GM18502 (cell line): ENCODE data around the gene SKIC8.
A peak's percentile ranks its signal among the peaks of the same experiment; 100 is the strongest.

Experiments
- ATAC-seq: cut with Tn5 transposase; IDR thresholded peaks from one replicate; pipeline ENCODE4 v1.9.1; 2021; ENCODE audit warnings: mild to moderate bottlenecking; ENCODE audit not compliant: unreplicated experiment, poor library complexity

SKIC8 gene

DNA sequence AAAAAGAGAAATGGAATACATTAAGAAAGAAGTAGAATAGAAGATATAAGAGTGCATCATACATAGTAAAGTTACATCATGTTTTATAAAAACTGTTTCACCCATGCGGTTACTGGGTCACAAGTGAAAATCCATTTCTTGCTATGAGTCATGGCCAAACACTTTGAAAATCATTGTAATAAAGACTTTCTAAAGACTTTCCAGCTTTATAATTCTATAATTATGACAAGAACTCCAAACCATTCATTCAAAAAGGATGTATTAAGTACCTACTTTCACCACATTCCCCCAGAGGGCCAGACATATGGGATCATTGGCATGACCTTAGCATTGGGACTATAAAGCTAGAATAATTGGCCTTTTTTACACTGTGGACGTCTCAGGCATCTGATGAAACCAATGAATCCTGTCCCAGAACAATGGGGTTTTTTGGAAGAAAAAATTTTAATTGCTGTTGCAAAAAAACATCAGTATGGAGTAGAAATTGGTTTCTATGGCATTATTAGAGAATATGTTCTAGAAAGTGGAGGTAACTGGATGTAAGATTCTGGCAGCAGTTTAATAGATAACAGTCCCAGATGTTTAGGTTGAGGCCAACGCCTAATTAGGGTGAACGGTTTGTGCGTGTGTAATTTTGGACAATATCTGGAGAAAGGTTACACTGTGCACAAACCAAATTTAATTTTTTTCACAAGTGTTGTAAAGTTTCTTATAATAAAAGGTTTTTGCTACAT, 3.3 kb upstream of the SKIC8 start:
- ATAC-seq = no peak

GRCh38 chr15:78301828-78302227, 2.4 kb upstream of the SKIC8 start:
- ATAC-seq = no peak

DNA sequence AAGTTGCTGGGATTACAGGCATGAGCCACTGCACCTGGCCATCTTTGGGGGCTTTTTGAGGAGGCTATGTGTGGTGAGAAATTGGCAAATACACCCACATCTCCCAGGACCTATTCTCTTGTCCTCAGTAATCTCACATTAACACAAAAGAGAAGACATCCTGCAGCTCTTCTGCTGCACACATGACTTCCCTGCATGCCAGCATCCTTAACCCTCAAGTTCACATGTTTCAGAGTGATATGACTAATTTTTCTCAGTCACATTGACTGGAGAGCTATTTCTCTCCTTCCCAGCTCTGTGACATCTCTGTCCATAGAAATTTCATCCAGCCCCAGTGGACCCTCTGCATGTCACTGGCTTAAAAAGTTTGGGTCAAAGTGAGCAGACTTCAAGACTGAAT, 1.9 kb upstream of the SKIC8 start:
- ATAC-seq = no peak

- no peak for ATAC-seq
Measured at GRCh38 chr15:78292219-78292618, 7.2 kb downstream of the SKIC8 start.

DNA sequence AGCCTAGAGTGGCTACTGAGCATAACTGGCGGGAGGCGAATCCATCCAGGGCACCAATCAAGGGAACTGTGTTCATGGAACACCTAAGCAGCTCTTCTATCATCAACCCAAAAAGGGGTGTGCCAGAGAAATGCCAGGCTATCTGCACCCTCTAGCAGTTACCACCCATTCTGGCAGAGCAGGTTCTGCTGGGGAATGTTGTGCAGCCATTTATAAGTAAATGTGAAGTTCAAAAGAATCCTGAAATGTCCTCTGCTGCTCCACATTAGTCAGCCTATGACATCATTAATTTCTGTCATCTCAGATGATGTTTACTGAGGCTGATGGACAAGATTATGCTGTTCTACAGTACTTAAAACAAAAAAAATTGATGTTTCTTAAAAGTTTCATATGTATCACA, 7.7 kb downstream of the SKIC8 start:
- no peak for ATAC-seq

DNA sequence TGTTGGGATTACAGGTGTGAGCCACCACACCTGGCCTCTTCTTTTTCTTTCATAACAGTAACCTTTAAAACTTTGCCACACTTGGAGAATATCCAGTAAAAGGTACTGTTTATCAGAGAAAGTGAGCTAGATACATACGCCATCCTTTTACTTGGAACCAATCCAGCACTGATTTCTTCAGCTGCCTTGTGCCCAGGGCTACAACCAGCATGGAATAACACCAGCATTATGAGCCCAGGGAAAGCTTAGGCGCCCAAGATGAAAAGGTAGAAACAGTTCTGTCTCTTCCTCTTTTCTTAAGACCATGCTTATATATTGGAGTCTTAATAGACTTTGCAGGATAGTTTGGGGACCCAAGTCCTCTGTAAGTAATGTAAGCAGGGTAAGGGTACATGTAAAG, 8.4 kb downstream of the SKIC8 start:
- ATAC-seq = no peak

DNA sequence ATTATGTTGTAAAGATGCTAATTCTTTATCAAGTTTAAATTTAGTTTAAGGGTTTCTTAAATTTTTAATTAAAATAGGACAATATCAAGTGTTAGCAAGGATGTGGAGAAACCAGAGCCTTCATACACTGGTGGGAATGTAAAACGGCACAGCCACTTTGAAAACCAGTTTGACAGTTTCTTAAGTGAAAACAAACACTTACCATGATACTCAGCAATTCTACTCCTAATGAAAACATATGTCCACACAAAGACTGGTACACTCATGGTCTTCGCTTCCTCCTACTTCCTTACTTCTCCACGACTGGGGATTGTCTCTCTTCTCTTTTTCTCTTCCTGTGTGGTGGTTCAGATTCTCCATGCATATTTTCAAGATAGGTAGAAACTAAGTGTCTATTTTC, 9.2 kb downstream of the SKIC8 start:
- ATAC-seq = no peak

DNA sequence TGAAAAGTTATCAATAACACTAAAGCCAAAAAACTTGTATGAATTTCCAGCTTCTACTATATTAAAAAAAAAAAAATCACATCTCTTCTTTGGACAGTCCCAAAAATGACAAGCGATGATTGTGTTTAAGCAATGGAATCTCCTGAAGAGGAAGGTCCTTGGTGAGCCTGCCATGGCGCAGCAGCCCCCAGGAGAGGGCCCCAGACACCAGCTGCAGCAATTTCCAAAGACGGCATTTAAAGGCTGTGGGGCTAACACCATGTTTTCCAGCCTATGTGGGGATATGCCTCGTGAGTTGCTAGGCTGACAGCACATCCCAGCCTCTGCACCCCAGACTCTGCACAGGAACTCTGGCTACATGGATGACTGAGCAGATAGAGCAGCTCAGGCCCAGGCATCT, 14.7 kb downstream of the SKIC8 start:
- ATAC-seq = no peak

GRCh38 chr15:78282324-78282723, 17.1 kb downstream of the SKIC8 start:
- no peak for ATAC-seq

GRCh38 chr15:78280319-78281072, 18.9 kb downstream of the SKIC8 start:
- ATAC-seq = no peak

GRCh38 chr15:78276064-78276943, 23.1 kb downstream of the SKIC8 start:
- ATAC-seq = no peak

- ATAC-seq = no peak
Measured at GRCh38 chr15:78274994-78275393, 24.4 kb downstream of the SKIC8 start.

GRCh38 chr15:78272776-78273175, 26.6 kb downstream of the SKIC8 start:
- ATAC-seq = no peak

- no peak for ATAC-seq
Measured at GRCh38 chr15:78272316-78272715, 27.1 kb downstream of the SKIC8 start.

DNA sequence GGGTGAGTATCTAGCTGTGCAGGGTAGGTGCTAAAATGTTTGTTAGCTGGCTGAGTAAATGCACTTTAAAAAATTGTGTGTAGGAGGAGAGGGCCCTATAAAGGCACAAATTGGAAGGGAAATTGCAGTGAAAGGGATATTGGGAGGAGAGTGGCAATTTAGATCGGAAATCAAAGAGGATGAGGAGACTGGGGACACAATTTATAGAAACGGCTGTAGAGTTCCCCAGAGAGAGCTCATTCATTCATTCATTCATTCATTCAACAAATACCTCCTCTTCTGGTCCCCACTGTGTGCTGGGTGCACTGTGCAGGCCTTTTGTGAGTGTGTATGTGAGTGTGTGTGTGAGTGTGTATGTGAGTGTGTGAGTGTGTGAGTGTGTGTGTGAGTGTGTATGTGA, 32.6 kb downstream of the SKIC8 start:
- no peak for ATAC-seq

DNA sequence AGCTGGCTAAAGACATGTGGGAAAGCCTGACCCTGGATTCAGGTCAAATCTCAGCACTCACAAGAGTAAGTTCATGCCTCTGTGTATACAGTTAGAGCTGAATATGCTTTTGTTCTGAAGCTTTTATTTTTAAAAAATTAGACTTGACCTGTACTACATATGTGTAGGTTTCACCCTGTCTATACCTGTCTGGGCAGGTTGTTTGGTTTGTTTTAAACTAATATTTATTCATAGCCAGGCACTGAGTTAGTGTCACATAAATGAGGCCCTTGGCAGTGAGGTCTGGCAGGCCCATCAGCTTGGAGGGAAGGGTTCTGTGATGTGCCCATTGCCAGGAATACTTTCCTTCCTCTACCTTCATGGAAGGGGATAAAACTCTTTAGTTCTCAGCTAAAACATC, 33.2 kb downstream of the SKIC8 start:
- ATAC-seq = no peak

- ATAC-seq = no peak
Measured at GRCh38 chr15:78265752-78266224, 33.6 kb downstream of the SKIC8 start.

DNA sequence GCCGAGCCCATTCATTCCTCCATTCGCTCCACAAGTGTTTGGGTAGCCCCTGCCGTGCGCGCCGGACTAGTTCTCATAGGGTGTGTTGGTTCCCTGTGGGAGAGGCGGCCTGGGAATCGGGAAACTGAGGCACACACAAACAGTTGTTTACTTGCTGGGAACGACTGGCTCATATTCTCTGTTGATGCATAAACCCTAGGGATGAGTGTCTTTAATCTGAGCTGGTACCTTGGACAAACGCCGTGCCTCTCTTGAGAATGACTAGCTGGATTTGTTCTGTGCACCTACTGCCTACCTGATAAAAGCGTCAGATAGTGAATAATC, 34.3 kb downstream of the SKIC8 start:
- ATAC-seq = no peak

DNA sequence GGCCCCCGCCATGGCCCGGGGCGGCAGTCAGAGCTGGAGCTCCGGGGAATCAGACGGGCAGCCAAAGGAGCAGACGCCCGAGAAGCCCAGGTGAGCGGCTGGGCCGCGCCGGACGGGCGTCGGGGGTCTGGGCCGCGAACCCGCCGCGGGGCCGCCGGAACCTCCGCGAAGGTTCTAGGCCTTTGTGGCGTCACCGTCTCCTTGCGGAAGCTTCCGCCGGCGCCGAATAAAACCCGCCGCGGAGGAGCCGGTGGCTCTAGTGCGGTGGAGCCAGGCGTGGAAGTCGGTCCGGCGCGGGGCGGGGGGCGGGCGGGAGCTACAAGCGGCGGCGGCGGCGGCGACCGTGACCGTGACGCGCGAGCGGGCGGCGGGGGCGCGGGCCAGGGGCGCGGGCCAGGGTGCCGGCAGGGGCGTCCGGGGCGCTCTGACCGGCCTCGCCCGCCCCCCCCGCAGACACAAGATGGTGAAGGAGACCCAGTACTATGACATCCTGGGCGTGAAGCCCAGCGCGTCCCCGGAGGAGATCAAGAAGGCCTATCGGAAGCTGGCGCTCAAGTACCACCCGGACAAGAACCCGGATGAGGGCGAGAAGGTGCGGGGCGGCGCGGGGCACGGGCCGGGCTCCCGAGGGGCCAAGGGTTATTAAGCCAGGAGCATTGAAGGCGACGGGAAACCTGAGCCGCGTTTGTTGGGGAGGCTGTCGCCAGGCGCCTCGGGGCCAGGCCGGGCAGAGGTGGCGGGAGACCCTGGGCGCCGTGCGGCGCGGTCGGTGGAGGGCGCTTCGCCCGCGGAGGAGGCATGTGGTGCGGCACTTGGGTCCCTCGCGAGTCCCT, 34.9 kb downstream of the SKIC8 start, which contains the start of gene DNAJA4:
Gene DNAJA4 (plus strand): TSS at position 259 of the 833 bp plus-strand sequence. CDS start 202 bp downstream, at position 461.
- ATAC-seq = peak; percentile 45

DNA sequence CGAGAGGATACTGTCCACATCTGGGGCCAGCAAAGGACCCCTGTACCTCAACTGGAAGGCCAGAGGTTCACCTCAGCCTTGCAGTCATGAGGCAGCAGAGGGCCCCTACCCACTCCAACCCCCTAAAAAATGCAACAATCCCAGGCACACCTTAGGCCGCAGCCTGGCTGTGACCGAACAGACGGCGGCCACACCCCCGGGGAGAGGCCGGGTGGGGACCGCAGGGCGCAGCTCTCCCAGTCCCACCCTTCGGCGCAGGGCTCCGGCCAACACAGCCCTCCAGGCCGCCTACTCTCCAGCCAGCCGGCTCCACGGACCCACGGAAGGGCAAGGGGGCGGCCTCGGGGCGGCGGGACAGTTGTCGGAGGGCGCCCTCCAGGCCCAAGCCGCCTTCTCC, 35.5 kb downstream of the SKIC8 start:
- no peak for ATAC-seq
